Measurements from ENCODE around the gene HSDL2. TPM values are rescaled to one million over a fixed set of nuclear protein-coding genes. Genes with fewer than 3 reads are reported as not detected.

HSDL2 gene
- total RNA-seq, 1 donor from 2014 or later: 21.1 TPM

DNA sequence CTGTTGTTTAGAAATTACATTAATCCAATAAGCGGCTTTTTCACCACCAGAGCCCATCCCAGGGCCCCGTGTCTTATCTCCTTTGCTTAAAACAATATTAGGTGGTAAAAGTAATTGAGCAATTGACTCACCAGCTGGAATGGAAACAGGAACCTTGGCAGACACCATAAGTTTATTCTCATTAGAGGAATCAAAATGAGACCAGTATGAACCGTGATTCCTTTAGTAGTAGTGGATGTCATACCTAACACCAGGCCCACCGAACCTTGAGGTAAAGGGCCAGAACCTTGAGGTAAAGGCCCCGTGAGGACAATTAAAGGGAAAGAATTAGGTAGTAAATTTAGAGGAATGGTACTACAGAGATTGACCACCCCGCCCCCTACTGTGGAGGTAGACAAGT is 16.5 kb downstream of the HSDL2 start:
- no peak overlapping the region for H3K4me3 Mint-ChIP-seq (ENCODE audit: unreplicated experiment)
- no peak overlapping the region for H3K27ac Mint-ChIP-seq (ENCODE audit: unreplicated experiment)
- no peaks in the 10 kb centered on the region for H4K20me1 ChIP-seq (ENCODE audit: insufficient read depth, low read length)
- H3K9me3 ChIP-seq (ENCODE audit: insufficient read depth, low read depth, low read length): no peaks in the 10 kb centered on the region
- no peaks in the 10 kb centered on the region for H3K79me2 ChIP-seq (ENCODE audit: insufficient read depth, low read length)
- no peaks in the 10 kb centered on the region for H3K27me3 Mint-ChIP-seq (ENCODE audit: low read depth, unreplicated experiment)
- H3K4me1 ChIP-seq (ENCODE audit: insufficient read depth, low read length): no peaks in the 10 kb centered on the region
- FAIRE-seq: no peak
- H3K4me3 ChIP-seq (ENCODE audit: insufficient read depth, low read depth, low read length): no peak overlapping the region
- no peak overlapping the region for H3K4me2 ChIP-seq (ENCODE audit: low read length)
- TF ChIP-seq, protein P1, sequence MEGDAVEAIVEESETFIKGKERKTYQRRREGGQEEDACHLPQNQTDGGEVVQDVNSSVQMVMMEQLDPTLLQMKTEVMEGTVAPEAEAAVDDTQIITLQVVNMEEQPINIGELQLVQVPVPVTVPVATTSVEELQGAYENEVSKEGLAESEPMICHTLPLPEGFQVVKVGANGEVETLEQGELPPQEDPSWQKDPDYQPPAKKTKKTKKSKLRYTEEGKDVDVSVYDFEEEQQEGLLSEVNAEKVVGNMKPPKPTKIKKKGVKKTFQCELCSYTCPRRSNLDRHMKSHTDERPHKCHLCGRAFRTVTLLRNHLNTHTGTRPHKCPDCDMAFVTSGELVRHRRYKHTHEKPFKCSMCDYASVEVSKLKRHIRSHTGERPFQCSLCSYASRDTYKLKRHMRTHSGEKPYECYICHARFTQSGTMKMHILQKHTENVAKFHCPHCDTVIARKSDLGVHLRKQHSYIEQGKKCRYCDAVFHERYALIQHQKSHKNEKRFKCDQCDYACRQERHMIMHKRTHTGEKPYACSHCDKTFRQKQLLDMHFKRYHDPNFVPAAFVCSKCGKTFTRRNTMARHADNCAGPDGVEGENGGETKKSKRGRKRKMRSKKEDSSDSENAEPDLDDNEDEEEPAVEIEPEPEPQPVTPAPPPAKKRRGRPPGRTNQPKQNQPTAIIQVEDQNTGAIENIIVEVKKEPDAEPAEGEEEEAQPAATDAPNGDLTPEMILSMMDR (IDR thresholded peaks at IDR 0.05; ENCODE audit: insufficient read depth, low read depth, low read length): no peak
- TF ChIP-seq EZH2 (IDR thresholded peaks at IDR 0.05; ENCODE audit: insufficient read depth, low read length): no peak
- peaks cover 23% of the 10 kb centered on the region for H3K9me3 Mint-ChIP-seq (ENCODE audit: unreplicated experiment)
- H2AFZ ChIP-seq (ENCODE audit: low read depth, low read length): no peak overlapping the region
- DNase-seq (ENCODE audit: low read depth): no peak
- H3K27me3 ChIP-seq (ENCODE audit: insufficient read depth, low read length): no peaks in the 10 kb centered on the region
- peaks cover 34% of the 10 kb centered on the region for H3K36me3 Mint-ChIP-seq (ENCODE audit: low read depth, unreplicated experiment)
- H3K9ac ChIP-seq (ENCODE audit: low read length): no peak overlapping the region
- no peak overlapping the region for H3K27ac ChIP-seq (ENCODE audit: low read depth, low read length)
- H3K36me3 ChIP-seq (ENCODE audit: insufficient read depth, low read length): no peaks in the 10 kb centered on the region
- H3K4me1 Mint-ChIP-seq (ENCODE audit: low read depth, unreplicated experiment): peaks cover 3% of the 10 kb centered on the region

DNA sequence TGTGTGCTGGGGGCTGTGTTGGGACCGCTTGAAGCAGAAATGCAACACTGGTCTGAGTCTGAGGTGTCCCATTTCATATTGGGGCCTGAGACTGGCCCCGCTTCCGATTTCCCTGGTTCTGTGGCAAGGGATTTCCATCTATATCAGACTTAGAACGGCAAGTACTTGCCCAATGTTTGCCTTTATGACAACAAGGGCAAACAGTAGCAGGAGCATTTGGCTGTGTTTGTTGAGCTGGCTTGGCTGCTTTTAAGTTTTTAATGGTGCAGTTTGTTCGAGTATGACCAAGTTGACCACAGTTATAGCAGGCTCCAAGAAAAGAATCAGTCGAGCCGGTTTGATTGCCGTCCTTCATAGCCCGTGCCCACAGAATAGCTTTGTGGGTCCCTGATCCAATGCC is 17.0 kb downstream of the HSDL2 start:
- no peaks in the 10 kb centered on the region for H3K36me3 ChIP-seq (ENCODE audit: insufficient read depth, low read length)
- H3K79me2 ChIP-seq (ENCODE audit: insufficient read depth, low read length): no peaks in the 10 kb centered on the region
- H2AFZ ChIP-seq (ENCODE audit: low read depth, low read length): no peak overlapping the region
- no peak overlapping the region for H3K27ac Mint-ChIP-seq (ENCODE audit: unreplicated experiment)
- H3K4me3 ChIP-seq (ENCODE audit: insufficient read depth, low read depth, low read length): no peak overlapping the region
- H3K9ac ChIP-seq (ENCODE audit: low read length): no peak overlapping the region
- H3K4me1 Mint-ChIP-seq (ENCODE audit: low read depth, unreplicated experiment): peaks cover 3% of the 10 kb centered on the region
- H4K20me1 ChIP-seq (ENCODE audit: insufficient read depth, low read length): no peaks in the 10 kb centered on the region
- H3K4me1 ChIP-seq (ENCODE audit: insufficient read depth, low read length): no peaks in the 10 kb centered on the region
- H3K36me3 Mint-ChIP-seq (ENCODE audit: low read depth, unreplicated experiment): peaks cover 34% of the 10 kb centered on the region
- H3K9me3 Mint-ChIP-seq (ENCODE audit: unreplicated experiment): peaks cover 23% of the 10 kb centered on the region
- TF ChIP-seq EZH2 (IDR thresholded peaks at IDR 0.05; ENCODE audit: insufficient read depth, low read length): no peak
- TF ChIP-seq, protein P1 (IDR thresholded peaks at IDR 0.05; ENCODE audit: insufficient read depth, low read depth, low read length): no peak
- no peaks in the 10 kb centered on the region for H3K27me3 Mint-ChIP-seq (ENCODE audit: low read depth, unreplicated experiment)
- no peak overlapping the region for H3K4me2 ChIP-seq (ENCODE audit: low read length)
- H3K27ac ChIP-seq (ENCODE audit: low read depth, low read length): no peak overlapping the region
- H3K27me3 ChIP-seq (ENCODE audit: insufficient read depth, low read length): no peaks in the 10 kb centered on the region
- H3K4me3 Mint-ChIP-seq (ENCODE audit: unreplicated experiment): no peak overlapping the region
- FAIRE-seq (no peak), DNase-seq (ENCODE audit: low read depth) (no peak)
- no peaks in the 10 kb centered on the region for H3K9me3 ChIP-seq (ENCODE audit: insufficient read depth, low read depth, low read length)

- peaks cover 23% of the 10 kb centered on the region for H3K9me3 Mint-ChIP-seq (ENCODE audit: unreplicated experiment)
- Histone ChIP-seq H3K27ac (ENCODE audit: low read depth, low read length) (no peak overlapping the region), H3K36me3 (ENCODE audit: insufficient read depth, low read length) (no peaks in the 10 kb centered on the region), H3K4me2 (ENCODE audit: low read length) (no peak overlapping the region), H3K9ac (ENCODE audit: low read length) (no peak overlapping the region), H3K79me2 (ENCODE audit: insufficient read depth, low read length) (no peaks in the 10 kb centered on the region), H3K9me3 (ENCODE audit: insufficient read depth, low read depth, low read length) (no peaks in the 10 kb centered on the region), H2AFZ (ENCODE audit: low read depth, low read length) (no peak overlapping the region), H4K20me1 (ENCODE audit: insufficient read depth, low read length) (no peaks in the 10 kb centered on the region), H3K4me3 (ENCODE audit: insufficient read depth, low read depth, low read length) (no peak overlapping the region), H3K4me1 (ENCODE audit: insufficient read depth, low read length) (no peaks in the 10 kb centered on the region), H3K27me3 (ENCODE audit: insufficient read depth, low read length) (no peaks in the 10 kb centered on the region)
- no peak for DNase-seq (ENCODE audit: low read depth)
- no peak for FAIRE-seq
- no peak overlapping the region for H3K4me3 Mint-ChIP-seq (ENCODE audit: unreplicated experiment)
- H3K27ac Mint-ChIP-seq (ENCODE audit: unreplicated experiment): no peak overlapping the region
- peaks cover 2% of the 10 kb centered on the region for H3K4me1 Mint-ChIP-seq (ENCODE audit: low read depth, unreplicated experiment)
- no peaks in the 10 kb centered on the region for H3K27me3 Mint-ChIP-seq (ENCODE audit: low read depth, unreplicated experiment)
- no peak for TF ChIP-seq EZH2 (IDR thresholded peaks at IDR 0.05; ENCODE audit: insufficient read depth, low read length)
- peaks cover 30% of the 10 kb centered on the region for H3K36me3 Mint-ChIP-seq (ENCODE audit: low read depth, unreplicated experiment)
Observed at GRCh38 chr9:112401175-112401815, 21.4 kb downstream of the HSDL2 start.
